Adrenal gland (tissue), 12 donors: ENCODE results near the gene SLC37A1. TPM values are rescaled to one million over a fixed set of nuclear protein-coding genes. Genes with fewer than 3 reads are reported as not detected.

ENCODE experiments used
- DNase-seq, 7 donors: peaks; one replicate each; pipeline ENCODE4 v3.0.0-alpha.2; 2019 to 2020
- H3K27ac ChIP-seq, 5 donors: fragments of 200-600 bp; sonication (generic) in 4 of 5; 1 replicate in 3 of 5; 2 replicates in 2 of 5; pipeline versions ENCODE4 v1.5.1 to v1.8.0; 2016 to 2020; ENCODE audit warnings: mild to moderate bottlenecking in 1 of 5
- H3K27me3 ChIP-seq: fragments of 200-600 bp; 2 replicates; pipeline ENCODE4 v1.8.0; 2021
- H3K36me3 ChIP-seq, 2 donors: fragments of 200-600 bp; replicated peaks in 1 of 2; 1 replicate in 1 of 2; 2 replicates in 1 of 2; pipeline versions ENCODE4 v1.5.1 to v1.8.0; 2018 to 2022
- H3K4me1 ChIP-seq, 2 donors: fragments of 200-600 bp; replicated peaks in 1 of 2; 1 replicate in 1 of 2; 2 replicates in 1 of 2; pipeline versions ENCODE4 v1.5.1 to v1.8.0; 2018 to 2021
- H3K4me3 ChIP-seq, 4 donors: fragments of 200-600 bp; sonication (generic) in 3 of 4; one replicate each; pipeline ENCODE4 v1.5.1; 2016 to 2018
- H3K9me3 ChIP-seq, 3 donors: fragments of 200-600 bp; sonication (generic) in 1 of 3; replicated peaks in 1 of 3; 1 replicate in 2 of 3; 2 replicates in 1 of 3; pipeline versions ENCODE4 v1.5.1 to v1.8.0; 2016 to 2021
- CTCF ChIP-seq, 6 experiments: fragments of 450-650 bp in 4 of 6; fragments of 200-600 bp in 2 of 6; sonication (generic) in 1 of 6; IDR thresholded peaks; 1 replicate in 5 of 6; 2 replicates in 1 of 6; pipeline versions ENCODE4 v1.5.1 to v1.8.0; 2016 to 2021; ENCODE audit warnings: antibody characterized with exemption in 6 of 6, mild to moderate bottlenecking in 2 of 6, moderate library complexity in 1 of 6
- POLR2A ChIP-seq, 2 donors: fragments of 450-650 bp; IDR thresholded peaks; one replicate each; pipeline ENCODE4 v1.6.1; 2017; ENCODE audit warnings: antibody characterized with exemption in 2 of 2, mild to moderate bottlenecking in 2 of 2, moderate library complexity in 1 of 2
- WGBS, 4 donors: extraction: QIAGEN DNeasy Blood & Tissue Kit in 2 of 4; methylation state at CpG; one replicate each; pipeline versions ENCODE4 v1.1.5 to v1.1.7; 2013 to 2017; 5-methylcytosine and 5-hydroxymethylcytosine counted together
- intact Hi-C, 2 donors: fragments of 100-400 bp; cut with DNase I; formaldehyde crosslinking; loops; one replicate each; pipeline versions ENCODE4 v1.14.1 to v1.15.0; 2022 to 2023
- polyA plus RNA-seq, 3 donors: library from polyadenylated mRNA; stranded (reverse); fragments of 200-250 nt in 2 of 3; fragments of 350-450 nt in 1 of 3; fragmentation: Illumina TruSeq in 1 of 3; extraction: RNeasy Lipid Tissue Mini Kit (QIAGEN cat#74804) in 1 of 3; gene quantifications; one replicate each; pipeline ENCODE4 v1.2.3, GENCODE V29; 2013 to 2014
- total RNA-seq, 9 donors: library from RNA; depleted of rRNA in 4 of 9; stranded (reverse); fragments of >200 nt in 4 of 9; fragments of 120-200 nt in 1 of 9; fragmentation: NEBNext Ultra II Directional in 1 of 9; extraction: Animal tissue kit (Norgen Biotek cat#: 25700) in 1 of 9; gene quantifications; one replicate each; pipeline versions ENCODE4 v1.1.0 to v1.2.4, GENCODE V29; 2013 to 2023
- donor health status: healthy with polysubstance abuse.
- donor health status: Bipolar disorder and iron deficiency.
- donor health status: DM: yes; HTN: yes; CAD: no.
- donor health status: DM: no; HTN: no; CAD: no.
- donor health status: DM: no; HTN: no; CAD: no.
- donor health status: DM: yes; HTN: yes; CAD: no.

Gene SLC37A1
- total and polyA plus RNA-seq, 12 donors: 4.8 to 27.2 (median 16.3) TPM

DNA sequence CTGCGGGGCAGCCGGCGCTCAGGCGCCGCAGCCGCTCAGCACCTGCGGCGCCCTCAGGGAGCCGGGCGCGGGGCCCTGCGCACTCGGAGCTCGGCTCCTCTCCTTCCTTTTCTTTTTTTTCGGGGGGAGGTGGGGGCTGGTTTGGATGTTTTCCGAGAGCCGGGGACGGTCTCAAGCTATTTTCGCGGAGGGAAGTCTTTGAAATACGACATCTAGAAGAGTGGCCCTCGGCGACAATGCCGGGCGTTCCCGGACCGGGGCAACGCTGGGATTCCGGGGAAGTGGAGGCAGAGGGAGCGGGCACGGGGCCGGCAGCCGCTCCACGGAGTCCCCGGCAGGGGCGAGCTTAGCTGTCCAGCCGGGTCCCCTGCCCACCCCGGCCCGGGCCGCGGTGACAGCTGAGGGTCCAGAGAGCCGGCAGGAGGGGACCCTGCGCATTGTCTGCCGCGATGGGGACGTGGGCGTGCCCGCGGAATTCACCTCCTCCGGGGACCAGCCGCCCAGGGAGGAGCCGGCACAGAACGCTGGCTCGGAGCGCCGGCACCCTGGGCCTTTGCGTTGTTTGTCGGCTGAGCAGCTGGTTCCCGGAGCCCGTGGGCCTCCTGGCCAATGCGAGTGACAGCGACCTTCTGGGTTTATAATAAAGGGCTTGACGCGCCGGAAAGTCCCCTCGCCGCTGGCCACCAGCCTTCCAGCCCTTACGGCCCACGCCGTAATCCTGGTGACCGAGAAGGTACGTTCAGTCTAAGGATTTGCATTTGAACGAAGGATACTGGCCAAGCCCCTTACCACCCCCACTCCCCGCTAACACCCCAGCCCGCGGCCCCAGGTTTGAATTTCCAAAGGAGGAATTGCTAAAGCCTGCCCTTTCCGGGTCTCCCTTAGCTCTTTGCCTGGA, 582 bp downstream of the SLC37A1 start:
- no peaks in the 10 kb centered on the region for H3K9me3 ChIP-seq
- peak overlapping the region; percentile 28 to 95 (median 68) for H3K4me3 ChIP-seq
- 0 to 2% (median 1%) methylated on average over 14 to 77 of the region's 77 CpGs for WGBS, 4 donors
- peak overlapping the region in 4 of 5 donors; percentile 57 to 95 (median 82) for H3K27ac ChIP-seq
- intact Hi-C loops: no loop called here
- no peaks in the 10 kb centered on the region for H3K27me3 ChIP-seq
- peak; percentile 66 to 80 (median 69) for DNase-seq
- H3K4me1 ChIP-seq: peaks cover 23 to 49% of the 10 kb centered on the region in 2 donors
- TF ChIP-seq CTCF (IDR thresholded peaks at IDR 0.05) (no peak), POLR2A (IDR thresholded peaks at IDR 0.05) (peak; percentile 62 to 72)
- H3K36me3 ChIP-seq: peaks cover 0 to 7% of the 10 kb centered on the region in 2 donors

GRCh38 chr21:42514883-42515228, 1.2 kb downstream of the SLC37A1 start:
- no peak for DNase-seq
- no peak for TF ChIP-seq CTCF (IDR thresholded peaks at IDR 0.05)
- no peak for TF ChIP-seq POLR2A (IDR thresholded peaks at IDR 0.05)
- Histone ChIP-seq H3K27ac (peak overlapping the region in 4 of 5 donors; percentile 12 to 95 (median 82)), H3K4me3 (peak overlapping the region in 2 of 4 donors; percentile 86 to 95), H3K36me3 (peaks cover 0 to 7% of the 10 kb centered on the region in 2 donors), H3K9me3 (no peaks in the 10 kb centered on the region), H3K27me3 (no peaks in the 10 kb centered on the region), H3K4me1 (peaks cover 23 to 49% of the 10 kb centered on the region in 2 donors)
- intact Hi-C loops: no loop called here
- 18 to 28% (median 23%) methylated on average over 5 of the region's 5 CpGs for WGBS, 4 donors

- Histone ChIP-seq H3K9me3 (no peaks in the 10 kb centered on the region), H3K27me3 (no peaks in the 10 kb centered on the region), H3K4me3 (no peak overlapping the region), H3K36me3 (peaks cover 0 to 7% of the 10 kb centered on the region in 2 donors), H3K4me1 (peaks cover 23 to 49% of the 10 kb centered on the region in 2 donors), H3K27ac (peak overlapping the region in 4 of 5 donors; percentile 47 to 93 (median 72))
- intact Hi-C loops: no loop called here
- DNase-seq: peak in 4 of 7 donors; percentile 32 to 63 (median 56)
- 62 to 82% (median 73%) methylated on average over 11 to 12 of the region's 12 CpGs for WGBS, 4 donors
- TF ChIP-seq CTCF (IDR thresholded peaks at IDR 0.05) (no peak), POLR2A (IDR thresholded peaks at IDR 0.05) (peak in 1 of 2 donors; percentile 48)
These were observed 2.3 kb downstream of the SLC37A1 start for GRCh38 chr21:42515708-42516502.

DNA sequence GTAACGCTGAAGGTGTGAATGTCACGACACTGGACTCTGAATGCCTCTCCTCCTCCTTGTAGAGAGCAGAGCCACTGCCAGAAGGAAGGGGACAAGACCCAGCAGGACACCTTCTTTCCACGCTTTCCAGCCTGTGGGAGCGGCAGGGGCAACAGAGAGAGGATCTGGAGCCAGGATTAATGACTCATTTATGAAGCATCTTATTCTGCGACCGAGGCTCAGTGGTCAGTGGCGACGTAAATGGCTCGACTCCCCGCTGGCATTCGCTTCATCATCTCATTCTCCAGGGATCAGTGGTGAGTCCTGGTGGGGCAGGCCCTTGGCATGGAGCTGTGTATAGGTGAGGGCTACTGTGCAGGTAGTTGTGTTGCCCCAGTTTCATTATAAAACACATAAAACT, 4.6 kb downstream of the SLC37A1 start:
- Histone ChIP-seq H3K4me3 (no peak overlapping the region), H3K9me3 (no peaks in the 10 kb centered on the region), H3K27me3 (no peaks in the 10 kb centered on the region), H3K4me1 (peaks cover 23 to 45% of the 10 kb centered on the region in 2 donors), H3K27ac (peak overlapping the region; percentile 45 to 93 (median 65)), H3K36me3 (peaks cover 0 to 14% of the 10 kb centered on the region in 2 donors)
- no peak for TF ChIP-seq CTCF (IDR thresholded peaks at IDR 0.05)
- peak in 1 of 2 donors; percentile 47 for TF ChIP-seq POLR2A (IDR thresholded peaks at IDR 0.05)
- DNase-seq: peak in 6 of 7 donors; percentile 74 to 84 (median 79)
- intact Hi-C loops: no loop called here
- 48 to 60% (median 57%) methylated on average over 5 to 11 of the region's 11 CpGs for WGBS, 4 donors
